ENCODE data around the gene VPS29.
"Not testable (repeated sequence)": the region's sequence is repeated elsewhere in the genome, so short reads cannot be mapped to it uniquely, and the experiment has no call there.

Gene VPS29

DNA sequence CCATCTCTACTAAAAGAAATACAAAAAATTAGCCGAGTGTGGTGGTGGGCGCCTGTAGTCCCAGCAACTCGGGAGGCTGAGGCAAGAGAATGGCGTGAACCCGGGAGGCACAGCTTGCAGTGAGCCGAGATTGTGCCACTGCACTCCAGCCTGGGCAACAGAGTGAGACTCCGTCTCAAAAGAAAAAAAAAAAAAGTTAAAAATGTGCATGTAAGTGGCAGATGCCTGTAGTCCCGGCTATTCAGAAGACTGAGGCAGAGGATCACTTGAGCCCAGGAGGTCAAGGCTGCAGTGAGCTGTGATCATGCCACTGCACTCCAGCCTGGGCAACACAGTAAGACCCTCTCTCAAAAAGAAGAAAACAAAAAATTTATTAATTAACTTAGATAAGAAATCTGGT lies 16.1 kb upstream of the VPS29 start:
- not testable (repeated sequence) for H3K9me3 ChIP-seq (replicated peaks; ENCODE audit: low read length); H3K4me2 ChIP-seq (ENCODE audit: low read length); H3K36me3 ChIP-seq (ENCODE audit: insufficient read depth, low read length); H3K27me3 ChIP-seq (ENCODE audit: control insufficient read depth, insufficient read depth, low read length); H3K4me3 ChIP-seq (ENCODE audit: low read length); H3K4me1 ChIP-seq (ENCODE audit: control insufficient read depth, insufficient read depth, low read length); H3K9ac ChIP-seq (ENCODE audit: low read depth, low read length)

DNA sequence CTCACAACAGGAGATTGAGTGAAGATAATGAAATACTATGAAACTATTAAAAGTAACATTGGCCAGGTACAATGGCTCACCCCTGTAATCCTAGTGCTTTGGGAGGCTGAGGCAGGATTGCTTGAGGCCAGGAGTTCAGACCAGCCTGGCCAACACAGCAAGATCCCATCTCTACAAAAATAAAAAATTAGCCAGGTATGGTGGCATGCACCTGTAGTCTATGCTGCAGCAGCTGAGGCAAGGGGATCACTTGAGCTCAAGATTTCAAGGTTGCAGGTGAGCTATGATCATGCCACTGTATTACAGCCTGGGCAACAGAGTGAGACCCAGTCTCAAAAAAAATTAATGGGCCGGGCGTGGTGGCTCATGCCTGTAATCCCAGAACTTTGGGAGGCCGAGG lies 15.1 kb upstream of the VPS29 start:
- no peaks in the 10 kb centered on the region for H3K27me3 ChIP-seq (ENCODE audit: control insufficient read depth, insufficient read depth, low read length)
- H3K9me3 ChIP-seq (replicated peaks; ENCODE audit: low read length), result no peaks in the 10 kb centered on the region
- H3K4me1 ChIP-seq (ENCODE audit: control insufficient read depth, insufficient read depth, low read length), result peaks cover 3% of the 10 kb centered on the region
- no peak overlapping the region for H3K9ac ChIP-seq (ENCODE audit: low read depth, low read length)
- H3K4me2 ChIP-seq (ENCODE audit: low read length), result no peak overlapping the region
- no peak overlapping the region for H3K4me3 ChIP-seq (ENCODE audit: low read length)
- no peaks in the 10 kb centered on the region for H3K36me3 ChIP-seq (ENCODE audit: insufficient read depth, low read length)

DNA sequence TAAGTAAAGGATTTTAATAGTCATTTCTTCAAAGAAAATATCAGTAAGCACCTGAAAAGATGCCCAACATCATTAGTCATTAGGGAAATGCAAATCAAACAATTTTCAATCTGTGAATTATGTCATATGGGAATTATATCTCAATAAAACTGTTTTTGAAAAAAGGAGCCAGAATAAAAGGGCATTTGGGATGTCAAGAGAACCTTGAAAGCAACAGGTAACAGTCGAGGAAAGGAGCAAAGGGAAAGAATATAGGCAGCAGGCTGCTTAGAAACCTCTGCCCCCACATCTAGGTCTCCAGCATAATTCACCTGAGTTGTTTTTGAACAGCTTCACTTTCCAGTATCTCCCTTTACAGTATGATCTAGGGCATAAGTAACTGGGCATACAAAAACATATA lies 12.5 kb upstream of the VPS29 start:
- H3K9me3 ChIP-seq (replicated peaks; ENCODE audit: low read length), result no peaks in the 10 kb centered on the region

DNA sequence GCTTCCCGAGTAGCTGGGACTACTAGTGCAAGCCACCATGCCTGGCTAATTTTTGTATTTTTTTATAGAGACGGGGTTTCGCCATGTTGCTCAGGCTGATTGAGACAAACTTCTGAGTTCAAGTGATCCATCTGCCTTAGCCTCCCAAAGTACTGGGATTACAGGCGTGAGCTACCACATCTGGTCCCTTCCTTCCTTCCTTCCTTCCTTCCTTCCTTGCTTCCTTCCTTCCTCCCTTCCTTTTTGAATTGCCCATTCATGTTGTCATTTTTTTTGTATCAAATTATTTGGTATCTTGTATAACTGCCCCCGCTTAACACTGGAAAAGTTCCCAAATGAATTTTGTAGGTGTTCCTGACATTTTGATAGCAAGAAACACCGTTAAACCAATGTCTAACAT lies 11.9 kb upstream of the VPS29 start:
- H3K9me3 ChIP-seq (replicated peaks; ENCODE audit: low read length), result no peaks in the 10 kb centered on the region
- H3K4me1 ChIP-seq (ENCODE audit: control insufficient read depth, insufficient read depth, low read length), result peaks cover 3% of the 10 kb centered on the region

More for the DNA sequence above, 12.5 kb upstream of the VPS29 start:
- Histone ChIP-seq H3K4me1 (ENCODE audit: control insufficient read depth, insufficient read depth, low read length) (peaks cover 3% of the 10 kb centered on the region), H3K4me2 (ENCODE audit: low read length) (no peak overlapping the region), H3K4me3 (ENCODE audit: low read length) (no peak overlapping the region), H3K9ac (ENCODE audit: low read depth, low read length) (no peak overlapping the region), H3K36me3 (ENCODE audit: insufficient read depth, low read length) (no peaks in the 10 kb centered on the region), H3K27me3 (ENCODE audit: control insufficient read depth, insufficient read depth, low read length) (no peaks in the 10 kb centered on the region)

DNA sequence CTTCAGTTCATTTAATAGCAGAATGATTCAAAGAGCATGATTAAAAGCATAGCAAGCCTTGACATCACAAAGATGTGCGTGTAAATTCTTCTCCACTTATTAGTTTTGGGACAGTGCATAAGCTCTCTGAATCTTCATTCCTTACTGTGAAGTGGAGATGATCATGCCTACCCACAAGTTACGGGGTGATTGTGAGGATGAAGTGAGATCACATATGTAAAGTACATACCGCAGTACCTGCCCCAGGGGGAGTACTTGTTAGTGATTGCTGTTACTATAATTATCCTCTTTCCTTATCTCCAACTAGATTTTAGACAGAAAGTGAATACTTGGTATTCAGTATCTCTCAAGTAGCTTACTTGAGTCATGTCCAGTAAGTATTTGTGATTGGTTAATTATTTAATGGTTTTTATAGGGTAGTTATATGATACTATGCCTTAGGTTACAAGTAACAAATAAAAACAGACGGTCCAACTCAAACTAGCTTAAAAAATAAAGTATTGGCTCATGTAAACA lies 6.2 kb upstream of the VPS29 start:
- Histone ChIP-seq H3K4me1 (ENCODE audit: control insufficient read depth, insufficient read depth, low read length) (peaks cover 3% of the 10 kb centered on the region), H3K36me3 (ENCODE audit: insufficient read depth, low read length) (no peaks in the 10 kb centered on the region), H3K4me3 (ENCODE audit: low read length) (no peak overlapping the region), H3K27me3 (ENCODE audit: control insufficient read depth, insufficient read depth, low read length) (no peaks in the 10 kb centered on the region), H3K9ac (ENCODE audit: low read depth, low read length) (no peak overlapping the region), H3K9me3 (replicated peaks; ENCODE audit: low read length) (no peaks in the 10 kb centered on the region), H3K4me2 (ENCODE audit: low read length) (no peak overlapping the region)

More for the DNA sequence above, 11.9 kb upstream of the VPS29 start:
- Histone ChIP-seq H3K4me3 (ENCODE audit: low read length) (no peak overlapping the region), H3K27me3 (ENCODE audit: control insufficient read depth, insufficient read depth, low read length) (no peaks in the 10 kb centered on the region), H3K36me3 (ENCODE audit: insufficient read depth, low read length) (no peaks in the 10 kb centered on the region), H3K4me2 (ENCODE audit: low read length) (no peak overlapping the region), H3K9ac (ENCODE audit: low read depth, low read length) (no peak overlapping the region)

DNA sequence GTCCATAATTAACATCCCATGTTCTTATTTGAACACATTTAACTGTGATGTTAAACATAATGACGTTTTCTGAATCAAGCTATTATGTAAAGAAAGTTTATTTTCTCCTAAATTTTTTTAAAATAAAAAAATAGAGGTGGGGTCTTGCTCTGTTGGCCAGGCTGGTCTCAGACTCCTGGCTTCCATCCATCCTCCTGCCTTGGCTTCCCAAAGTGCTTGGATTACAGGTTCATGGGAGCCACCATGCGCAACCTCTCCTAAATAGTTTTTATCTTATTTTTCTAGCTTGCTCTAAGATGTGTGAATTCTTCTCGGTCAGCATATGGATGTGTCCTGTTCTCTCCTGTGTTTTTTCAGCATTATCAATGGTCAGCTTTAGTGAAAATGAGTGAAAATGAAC lies 3.4 kb upstream of the VPS29 start:
- H3K9ac ChIP-seq (ENCODE audit: low read depth, low read length), result no peak overlapping the region
- H3K4me3 ChIP-seq (ENCODE audit: low read length), result no peak overlapping the region
- peaks cover 8% of the 10 kb centered on the region for H3K4me1 ChIP-seq (ENCODE audit: control insufficient read depth, insufficient read depth, low read length)
- no peaks in the 10 kb centered on the region for H3K36me3 ChIP-seq (ENCODE audit: insufficient read depth, low read length)
- no peaks in the 10 kb centered on the region for H3K9me3 ChIP-seq (replicated peaks; ENCODE audit: low read length)
- no peak overlapping the region for H3K4me2 ChIP-seq (ENCODE audit: low read length)
- no peaks in the 10 kb centered on the region for H3K27me3 ChIP-seq (ENCODE audit: control insufficient read depth, insufficient read depth, low read length)

DNA sequence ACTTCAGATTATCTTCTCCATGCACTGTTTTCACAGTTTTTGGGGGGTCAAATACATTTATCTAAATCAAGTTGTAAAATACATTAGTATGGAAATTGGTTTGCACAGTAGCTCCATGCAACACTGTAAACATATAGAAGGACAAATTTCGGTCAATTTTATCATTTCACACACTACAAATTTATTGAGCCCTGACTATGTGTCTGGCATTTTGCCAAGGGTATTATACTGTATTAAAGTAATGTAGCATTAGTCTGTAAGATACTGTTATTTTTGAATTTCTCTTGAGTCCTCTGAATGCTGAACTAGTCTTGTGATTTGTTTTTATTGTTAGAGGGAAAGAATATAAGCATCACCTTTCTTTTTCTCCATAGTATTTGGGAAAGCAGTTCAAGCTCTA lies 1.5 kb upstream of the VPS29 start:
- Histone ChIP-seq H3K27me3 (ENCODE audit: control insufficient read depth, insufficient read depth, low read length) (no peaks in the 10 kb centered on the region), H3K36me3 (ENCODE audit: insufficient read depth, low read length) (no peaks in the 10 kb centered on the region), H3K4me3 (ENCODE audit: low read length) (no peak overlapping the region), H3K4me1 (ENCODE audit: control insufficient read depth, insufficient read depth, low read length) (peaks cover 27% of the 10 kb centered on the region), H3K9me3 (replicated peaks; ENCODE audit: low read length) (no peaks in the 10 kb centered on the region), H3K9ac (ENCODE audit: low read depth, low read length) (no peak overlapping the region), H3K4me2 (ENCODE audit: low read length) (no peak overlapping the region)

DNA sequence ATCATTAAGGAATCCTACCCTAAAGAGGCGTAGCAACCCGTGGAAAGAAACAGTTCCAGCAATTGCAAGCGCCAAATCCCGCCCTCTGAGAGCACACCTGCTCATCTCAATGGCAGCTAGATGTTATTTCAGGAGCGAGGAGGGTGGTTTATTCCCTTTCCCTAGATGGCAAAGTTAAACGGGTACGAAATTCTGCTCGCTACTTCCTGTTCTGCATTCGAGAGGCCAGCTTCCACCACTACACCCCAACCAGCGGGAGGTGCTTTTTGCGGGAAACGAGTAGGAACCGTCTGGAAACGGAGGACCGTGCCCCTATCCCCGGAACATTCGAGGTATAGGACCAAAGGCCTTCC lies 536 bp downstream of the VPS29 start:
- peak overlapping the region; percentile 94 for H3K9ac ChIP-seq (ENCODE audit: low read depth, low read length)
- H3K36me3 ChIP-seq (ENCODE audit: insufficient read depth, low read length), result peaks cover under 1% of the 10 kb centered on the region
- H3K4me1 ChIP-seq (ENCODE audit: control insufficient read depth, insufficient read depth, low read length), result peaks cover 28% of the 10 kb centered on the region
- H3K9me3 ChIP-seq (replicated peaks; ENCODE audit: low read length), result no peaks in the 10 kb centered on the region
- peak overlapping the region; percentile 88 for H3K4me2 ChIP-seq (ENCODE audit: low read length)
- no peaks in the 10 kb centered on the region for H3K27me3 ChIP-seq (ENCODE audit: control insufficient read depth, insufficient read depth, low read length)
- peak overlapping the region; percentile 87 for H3K4me3 ChIP-seq (ENCODE audit: low read length)

DNA sequence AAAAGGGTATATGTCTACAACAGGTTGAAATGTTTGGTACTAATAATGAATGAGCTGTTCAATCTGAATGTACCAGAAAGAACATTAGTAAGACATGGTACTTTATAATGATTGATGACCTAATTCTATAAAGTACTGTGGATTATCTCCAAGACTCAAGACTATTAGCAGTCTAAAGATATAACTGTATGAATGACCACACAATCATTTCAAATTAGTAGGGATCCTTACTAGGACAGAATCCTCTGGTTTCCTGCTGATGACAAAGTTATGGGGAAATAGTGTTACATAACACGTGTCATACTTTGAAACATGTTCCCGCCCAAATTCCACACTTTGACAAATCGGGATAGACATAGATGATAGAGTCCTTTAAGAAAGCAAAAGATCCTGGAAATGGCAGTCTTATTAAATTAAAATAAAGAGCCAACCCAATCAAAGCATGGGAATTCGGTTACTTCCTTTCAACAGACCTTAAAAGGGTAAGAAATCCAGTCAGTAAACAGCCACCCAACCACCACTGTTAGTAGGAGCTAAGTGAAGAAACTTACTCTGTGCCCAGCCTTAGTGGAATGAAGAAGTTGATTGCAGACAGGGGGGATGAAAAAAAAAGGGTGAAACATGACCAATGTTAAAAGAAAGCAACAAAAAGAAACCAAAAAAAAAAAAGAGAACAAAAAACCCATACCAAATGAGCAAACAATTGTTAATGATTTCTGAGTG lies 2.8 kb downstream of the VPS29 start:
- Histone ChIP-seq H3K4me1 (ENCODE audit: control insufficient read depth, insufficient read depth, low read length) (peaks cover 28% of the 10 kb centered on the region), H3K9me3 (replicated peaks; ENCODE audit: low read length) (no peaks in the 10 kb centered on the region), H3K9ac (ENCODE audit: low read depth, low read length) (no peak overlapping the region), H3K4me3 (ENCODE audit: low read length) (no peak overlapping the region), H3K27me3 (ENCODE audit: control insufficient read depth, insufficient read depth, low read length) (no peaks in the 10 kb centered on the region), H3K4me2 (ENCODE audit: low read length) (peak overlapping the region; percentile 88), H3K36me3 (ENCODE audit: insufficient read depth, low read length) (peaks cover 16% of the 10 kb centered on the region)

DNA sequence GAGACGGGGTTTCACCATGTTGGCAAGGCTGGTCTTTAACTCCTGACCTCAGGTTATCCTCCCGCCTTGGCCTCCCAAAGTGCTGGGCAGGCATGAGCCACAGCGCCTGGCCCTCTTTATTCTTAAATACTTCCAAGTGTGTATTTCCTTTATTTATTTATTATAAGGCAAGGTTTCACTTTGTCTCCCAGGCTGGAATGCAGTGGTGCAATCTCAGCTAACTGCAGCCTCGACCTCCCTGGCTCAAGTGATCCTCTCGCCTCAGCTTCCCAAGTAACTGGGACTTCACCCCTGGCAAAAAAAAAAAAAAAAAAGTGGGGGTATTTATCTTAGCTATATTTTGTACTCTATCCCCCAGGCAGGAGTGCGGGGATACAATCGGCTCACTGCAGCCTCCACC lies 26.5 kb downstream of the VPS29 start:
- no peak overlapping the region for H3K9ac ChIP-seq (ENCODE audit: low read depth, low read length)
- H3K4me3 ChIP-seq (ENCODE audit: low read length), result no peak overlapping the region
- peaks cover 1% of the 10 kb centered on the region for H3K36me3 ChIP-seq (ENCODE audit: insufficient read depth, low read length)

DNA sequence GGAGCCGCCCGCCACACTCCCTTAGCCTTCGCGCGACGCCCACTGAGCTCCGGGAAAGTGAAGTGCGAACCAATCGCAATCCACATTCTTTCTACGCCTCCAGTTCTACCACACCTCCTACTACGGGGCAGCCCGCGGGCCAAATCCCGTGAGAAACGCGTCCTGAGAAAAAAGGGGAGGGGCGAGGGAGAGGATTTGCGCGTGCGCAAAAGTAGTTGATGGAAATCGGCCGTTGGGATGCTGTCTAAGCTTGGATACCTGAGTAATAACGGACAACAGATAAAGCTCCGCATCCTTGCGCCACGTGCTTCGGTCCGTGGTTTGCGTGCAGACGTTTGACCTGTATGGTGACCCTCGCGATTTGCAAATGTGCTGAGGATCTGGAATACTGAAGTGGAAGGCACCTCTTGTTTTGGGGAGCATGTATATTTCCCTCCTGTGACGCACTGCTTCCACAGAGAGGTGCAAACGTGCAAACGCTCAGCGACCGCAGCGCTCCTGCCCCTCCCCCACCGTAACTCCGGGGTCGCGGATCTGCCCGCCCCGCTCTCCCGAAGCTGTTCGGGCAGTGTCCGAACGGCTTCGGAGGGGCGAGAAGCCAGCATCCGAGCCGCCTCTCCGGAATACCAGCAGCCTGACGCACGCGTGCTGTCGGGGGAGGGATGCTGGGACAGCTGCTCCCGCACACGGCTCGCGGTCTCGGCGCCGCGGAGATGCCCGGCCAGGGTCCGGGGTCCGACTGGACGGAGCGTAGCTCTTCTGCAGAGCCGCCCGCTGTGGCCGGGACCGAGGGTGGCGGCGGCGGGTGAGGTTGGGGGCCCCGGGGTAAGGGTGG lies 33.5 kb downstream of the VPS29 start, which contains the start of the genes FAM216A and GPN3:
Gene FAM216A, plus strand, starts transcription at position 632 of the 835 bp plus-strand sequence. Its CDS starts 31 bp downstream, at position 663.
Gene GPN3, minus strand, starts transcription at position 44 of the 835 bp plus-strand sequence. CDS start 54 bp downstream, outside the sequence.
- Histone ChIP-seq H3K9me3 (replicated peaks; ENCODE audit: low read length) (no peaks in the 10 kb centered on the region), H3K36me3 (ENCODE audit: insufficient read depth, low read length) (peaks cover 5% of the 10 kb centered on the region), H3K27me3 (ENCODE audit: control insufficient read depth, insufficient read depth, low read length) (no peaks in the 10 kb centered on the region), H3K4me1 (ENCODE audit: control insufficient read depth, insufficient read depth, low read length) (peaks cover 13% of the 10 kb centered on the region), H3K9ac (ENCODE audit: low read depth, low read length) (peak within 1 kb of the TSS; percentile 92), H3K4me3 (ENCODE audit: low read length) (peak within 1 kb of the TSS; percentile 93), H3K4me2 (ENCODE audit: low read length) (peak within 1 kb of the TSS; percentile 98)

More for the DNA sequence above, 26.5 kb downstream of the VPS29 start:
- H3K4me1 ChIP-seq (ENCODE audit: control insufficient read depth, insufficient read depth, low read length), result no peaks in the 10 kb centered on the region
- H3K4me2 ChIP-seq (ENCODE audit: low read length), result no peak overlapping the region
- no peaks in the 10 kb centered on the region for H3K27me3 ChIP-seq (ENCODE audit: control insufficient read depth, insufficient read depth, low read length)
- no peaks in the 10 kb centered on the region for H3K9me3 ChIP-seq (replicated peaks; ENCODE audit: low read length)

Data from skeletal muscle satellite cell (primary cell).